T-cell (primary cell): ENCODE results near the gene TOP1. TPM values are rescaled to one million over a fixed set of nuclear protein-coding genes. Genes with fewer than 3 reads are reported as not detected.
A peak's percentile ranks its signal among the peaks of the same experiment; 100 is the strongest.
"Not testable (repeated sequence)": the region's sequence is repeated elsewhere in the genome, so short reads cannot be mapped to it uniquely, and the experiment has no call there.

Experiments
- ATAC-seq, 4 experiments: fragments of 200-7000 bp in 3 of 4; fragments of 150-1000 bp in 1 of 4; cut with Tn5 transposase; replicated peaks in 1 of 4; 1 replicate in 3 of 4; 2 replicates in 1 of 4; pipeline ENCODE4 v1.10.0; 2021; ENCODE audit warnings: moderate library complexity in 3 of 4, mild to moderate bottlenecking in 2 of 4, moderate number of reproducible peaks in 1 of 4
- CTCF ChIA-PET, 2 donors: fragments of 300-600 bp; sonication (Branson Sonifier 250); formaldehyde crosslinking; loops; one replicate each; lab custom pipeline; 2022; ENCODE audit warnings: antibody characterized with exemption in 2 of 2; lab: Charles Lee
- POLR2A ChIA-PET, 2 donors: fragments of 300-600 bp; sonication (Branson Sonifier 250); formaldehyde crosslinking; loops; one replicate each; lab custom pipeline; 2022; ENCODE audit warnings: antibody characterized with exemption in 2 of 2; lab: Charles Lee
- DNase-seq, 35 experiments: peaks; one replicate each; pipeline versions ENCODE4 v3.0.0 to v3.0.0-alpha.2; 2013 to 2023
- H3K27ac ChIP-seq: one replicate; pipeline ENCODE4 v1.5.1; 2013; ENCODE audit warnings: low read length
- H3K27me3 ChIP-seq, 2 experiments: replicated peaks in 1 of 2; 1 replicate in 1 of 2; 2 replicates in 1 of 2; pipeline versions ENCODE4 v1.6.1 to v1.7.0; 2013; ENCODE audit warnings: low read length in 1 of 2, mixed read lengths in 1 of 2; ENCODE audit not compliant: control insufficient read depth in 2 of 2, insufficient read depth in 2 of 2; ENCODE audit errors: extremely low read depth in 1 of 2
- H3K36me3 ChIP-seq, 2 donors: 1 replicate in 1 of 2; 2 replicates in 1 of 2; pipeline versions ENCODE4 v1.6.1 to v1.7.0; 2013; ENCODE audit warnings: low read length in 1 of 2; ENCODE audit not compliant: control insufficient read depth in 2 of 2, insufficient read depth in 1 of 2; ENCODE audit errors: extremely low read depth in 1 of 2
- H3K4me1 ChIP-seq, 2 experiments: 1 replicate in 1 of 2; 2 replicates in 1 of 2; pipeline versions ENCODE4 v1.6.1 to v1.7.0; 2013; ENCODE audit warnings: low read length in 2 of 2, mixed read lengths in 1 of 2; ENCODE audit not compliant: insufficient read depth in 2 of 2, control insufficient read depth in 1 of 2; ENCODE audit errors: extremely low read depth in 1 of 2
- H3K4me3 ChIP-seq, 2 donors: 1 replicate in 1 of 2; 2 replicates in 1 of 2; pipeline versions ENCODE4 v1.5.1 to v1.7.0; 2013; ENCODE audit warnings: mild to moderate bottlenecking in 2 of 2, low read length in 1 of 2, moderate library complexity in 1 of 2; ENCODE audit not compliant: control insufficient read depth in 1 of 2; ENCODE audit errors: extremely low read depth in 1 of 2
- H3K9me3 ChIP-seq: 2 replicates; pipeline ENCODE4 v1.7.0; 2013
- H3K27ac Mint-ChIP-seq, 2 donors: one replicate each; pipeline ENCODE4 v1.8.0; 2020 to 2021; ENCODE audit warnings: mild to moderate bottlenecking in 2 of 2, mixed read lengths in 2 of 2
- H3K27me3 Mint-ChIP-seq, 2 donors: one replicate each; pipeline ENCODE4 v1.8.0; 2021 to 2022; ENCODE audit warnings: mixed read lengths in 2 of 2
- H3K36me3 Mint-ChIP-seq: one replicate; pipeline ENCODE4 v1.8.0; 2021; ENCODE audit warnings: mixed read lengths
- H3K4me1 Mint-ChIP-seq, 3 donors: one replicate each; pipeline ENCODE4 v1.8.0; 2020 to 2022; ENCODE audit warnings: mixed read lengths in 3 of 3, mild to moderate bottlenecking in 1 of 3
- H3K4me3 Mint-ChIP-seq, 3 donors: one replicate each; pipeline ENCODE4 v1.8.0; 2020 to 2022; ENCODE audit warnings: mild to moderate bottlenecking in 3 of 3, mixed read lengths in 3 of 3, moderate library complexity in 3 of 3
- H3K9me3 Mint-ChIP-seq, 3 donors: one replicate each; pipeline ENCODE4 v1.8.0; 2020 to 2022; ENCODE audit warnings: mixed read lengths in 3 of 3
- WGBS: methylation state at CpG from one replicate; pipeline ENCODE4 v1.1.5; 2013; ENCODE audit warnings: missing lambda C conversion rate; ENCODE audit not compliant: insufficient coverage; 5-methylcytosine and 5-hydroxymethylcytosine counted together
- total RNA-seq, 35 experiments: library from RNA in 6 of 35; stranded (reverse) in 6 of 35; fragments of 120-200 nt in 1 of 35; gene quantifications; one replicate each; pipeline versions ENCODE4 v1.2.1 to v1.2.4 and lab custom pipeline; 2013 to 2026

Gene TOP1
- total RNA-seq, 5 donors from 2014 or later (not counting 1 experiment from before 2014, with no cell fraction given): 30.2 to 41.2 (median 38.1) TPM

DNA sequence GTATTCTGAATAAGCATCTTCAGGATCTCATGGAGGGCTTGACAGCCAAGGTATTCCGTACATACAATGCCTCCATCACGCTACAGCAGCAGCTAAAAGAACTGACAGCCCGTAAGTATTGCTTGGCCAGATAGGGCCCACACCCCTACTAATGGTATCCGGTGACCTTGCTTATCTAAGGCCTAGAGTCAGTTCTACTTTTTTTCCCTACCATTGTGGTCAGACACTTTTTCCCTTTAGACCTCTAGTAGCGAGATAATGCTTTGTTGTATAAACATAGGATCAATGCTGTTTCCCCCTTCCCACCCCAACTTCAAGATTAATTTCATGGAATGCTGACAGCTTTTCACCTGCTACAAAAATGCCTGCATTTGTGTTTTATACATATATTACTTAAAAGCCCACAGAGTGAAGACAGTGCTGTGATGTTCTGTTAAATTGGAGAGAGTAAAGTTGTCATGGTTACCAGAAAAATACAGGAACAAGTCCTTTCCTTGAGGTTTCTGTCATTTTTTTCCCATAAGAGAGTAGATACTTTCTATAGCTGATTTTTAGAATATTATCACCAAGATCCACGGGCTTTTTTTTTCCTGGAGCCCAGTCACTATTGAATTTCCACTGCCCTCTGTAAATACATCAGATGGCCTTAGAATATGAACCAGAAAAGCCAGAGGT, 87.8 kb downstream of the TOP1 start:
- 97% methylated on average over 4 of the region's 6 CpGs for WGBS
- Mint-ChIP-seq H3K27ac (peak overlapping the region; percentile 13 to 58), H3K27me3 (no peaks in the 10 kb centered on the region), H3K36me3 (peaks cover 69% of the 10 kb centered on the region), H3K4me3 (no peak overlapping the region), H3K4me1 (peaks cover 0 to 8% (median 2%) of the 10 kb centered on the region in 3 donors), H3K9me3 (no peaks in the 10 kb centered on the region)
- peaks cover 12 to 88% of the 10 kb centered on the region in 2 donors for H3K36me3 ChIP-seq
- DNase-seq: no peak
- no peaks in the 10 kb centered on the region for H3K9me3 ChIP-seq
- no peak for ATAC-seq
- CTCF ChIA-PET: no interaction called here
- H3K27ac ChIP-seq: no peak overlapping the region
- H3K27me3 ChIP-seq: no peaks in the 10 kb centered on the region
- no peak overlapping the region for H3K4me3 ChIP-seq
- H3K4me1 ChIP-seq: peaks cover 0 to 3% of the 10 kb centered on the region in 2 experiments
- POLR2A ChIA-PET: no interaction called here

DNA sequence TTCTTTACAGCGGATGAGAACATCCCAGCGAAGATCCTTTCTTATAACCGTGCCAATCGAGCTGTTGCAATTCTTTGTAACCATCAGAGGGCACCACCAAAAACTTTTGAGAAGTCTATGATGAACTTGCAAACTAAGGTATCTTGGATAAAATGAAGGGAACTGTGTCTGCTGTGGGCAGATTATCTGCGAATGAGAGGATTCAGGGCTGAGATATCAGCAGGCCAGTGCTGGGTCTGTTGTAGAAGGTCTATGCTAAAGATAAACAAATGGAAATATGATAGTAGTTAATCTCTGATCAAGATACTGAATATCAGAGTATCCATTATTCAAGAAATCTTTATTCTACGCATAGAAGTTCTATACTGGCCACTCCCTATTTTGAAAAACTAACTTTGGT, 89.5 kb downstream of the TOP1 start:
- H3K9me3 Mint-ChIP-seq, H3K9me3 ChIP-seq, DNase-seq, ATAC-seq, H3K4me1 ChIP-seq, H3K27ac ChIP-seq, POLR2A ChIA-PET, H3K4me3 Mint-ChIP-seq, H3K27me3 ChIP-seq, H3K4me1 Mint-ChIP-seq, H3K27me3 Mint-ChIP-seq, H3K4me3 ChIP-seq: not testable (repeated sequence)
- peaks cover 68% of the 10 kb centered on the region for H3K36me3 Mint-ChIP-seq
- peaks cover 15 to 92% of the 10 kb centered on the region in 2 donors for H3K36me3 ChIP-seq
- CTCF ChIA-PET: interaction anchor here in 1 of 2 donors (0.5 kb wide), 1 partner anchor 44 kb away, joined by 3 read pairs; no protein-coding TSS in a partner anchor
- H3K27ac Mint-ChIP-seq: peak overlapping the region in 1 of 2 donors; percentile 45
- WGBS: no CpG with 5 or more reads among the region's 6 CpGs

DNA sequence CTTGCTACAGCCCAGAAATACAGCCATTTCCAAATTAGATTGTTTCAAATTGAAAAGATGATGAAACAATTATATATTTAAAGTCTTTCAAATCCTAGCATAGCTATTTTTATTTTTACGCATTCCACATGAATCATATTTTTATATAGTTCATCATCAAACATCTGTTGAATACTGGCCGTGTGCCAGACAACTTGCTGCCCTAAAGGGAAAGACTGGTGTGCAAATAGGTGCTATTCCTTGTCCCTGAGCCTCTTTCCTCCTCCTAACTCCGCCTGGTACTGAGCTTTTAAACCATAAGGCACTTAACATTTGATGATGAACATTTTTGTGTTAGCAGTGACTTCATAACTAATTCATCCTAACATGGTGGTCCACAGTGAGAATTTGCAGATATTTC, 90.0 kb downstream of the TOP1 start:
- Histone ChIP-seq H3K27me3 (no peaks in the 10 kb centered on the region), H3K4me3 (no peak overlapping the region), H3K9me3 (no peaks in the 10 kb centered on the region), H3K4me1 (peaks cover 0 to 3% of the 10 kb centered on the region in 2 experiments), H3K36me3 (peaks cover 15 to 89% of the 10 kb centered on the region in 2 donors), H3K27ac (no peak overlapping the region)
- Mint-ChIP-seq H3K36me3 (peaks cover 68% of the 10 kb centered on the region), H3K4me1 (peaks cover 0 to 10% (median 2%) of the 10 kb centered on the region in 3 donors), H3K27ac (no peak overlapping the region), H3K4me3 (no peak overlapping the region), H3K9me3 (no peaks in the 10 kb centered on the region), H3K27me3 (no peaks in the 10 kb centered on the region)
- ChIA-PET CTCF (interaction anchor here in 1 of 2 donors (0.5 kb wide), 1 partner anchor 45 kb away, joined by 3 read pairs; no protein-coding TSS in a partner anchor), POLR2A (no interaction called here)
- 100% methylated on average over 2 of the region's 3 CpGs for WGBS
- ATAC-seq: no peak
- no peak for DNase-seq

DNA sequence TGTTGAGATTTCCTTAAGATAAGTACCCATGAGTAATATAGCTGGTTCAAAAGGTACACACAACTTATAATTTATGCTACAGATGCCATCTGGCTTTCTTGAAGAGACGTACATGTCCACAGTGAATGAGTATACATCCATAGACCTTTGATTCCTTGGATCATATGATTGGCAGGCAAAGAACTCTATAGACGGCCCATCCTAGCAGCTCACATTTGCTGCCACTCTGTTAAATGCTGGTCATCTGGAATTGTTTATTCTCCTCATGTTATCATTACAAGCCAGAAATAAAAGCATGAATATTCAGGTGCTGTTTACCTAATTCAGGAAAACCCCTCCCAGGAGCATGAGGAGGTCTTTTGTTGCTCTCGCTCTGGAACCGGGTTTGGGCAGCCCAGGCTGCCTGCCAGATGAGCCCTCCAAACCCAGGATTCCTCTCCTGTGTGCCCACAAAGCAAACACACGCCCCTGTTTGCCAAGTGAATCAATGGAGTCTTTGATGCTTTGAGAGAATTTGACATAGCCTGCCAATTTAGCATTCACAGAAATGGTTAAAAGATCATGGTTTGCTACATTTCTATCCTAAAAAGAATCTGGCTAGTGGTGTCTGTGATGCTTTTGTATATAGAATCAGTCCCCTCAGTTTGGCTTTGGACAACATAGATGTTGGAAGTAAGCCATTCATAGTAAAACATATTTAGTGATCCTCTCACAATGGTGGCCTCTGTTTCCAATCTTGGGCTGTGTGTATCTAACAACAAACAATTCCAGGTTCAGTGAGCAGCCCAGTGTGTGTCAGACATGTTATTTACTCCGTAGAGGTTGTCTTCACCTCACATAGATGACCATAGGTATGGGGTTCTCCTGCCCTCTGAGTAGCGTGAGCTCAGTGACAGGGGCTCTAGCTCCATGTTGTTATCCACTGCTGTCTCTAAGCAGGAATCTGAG, 91.3 kb downstream of the TOP1 start:
- no peak overlapping the region for H3K4me3 ChIP-seq
- no peak for ATAC-seq
- H3K27ac Mint-ChIP-seq: peak overlapping the region in 1 of 2 donors; percentile 58
- H3K27ac ChIP-seq: no peak overlapping the region
- 96% methylated on average over 3 of the region's 7 CpGs for WGBS
- H3K27me3 ChIP-seq: no peaks in the 10 kb centered on the region
- H3K4me3 Mint-ChIP-seq: no peak overlapping the region
- no peaks in the 10 kb centered on the region for H3K27me3 Mint-ChIP-seq
- peaks cover 63% of the 10 kb centered on the region for H3K36me3 Mint-ChIP-seq
- H3K4me1 Mint-ChIP-seq: peaks cover 0 to 10% (median 2%) of the 10 kb centered on the region in 3 donors
- H3K36me3 ChIP-seq: peaks cover 15 to 81% of the 10 kb centered on the region in 2 donors
- POLR2A ChIA-PET: no interaction called here
- CTCF ChIA-PET: interaction anchor here in 1 of 2 donors (2.1 kb wide), 1 partner anchor 15 kb away, joined by 6 read pairs; no protein-coding TSS in a partner anchor
- no peaks in the 10 kb centered on the region for H3K9me3 Mint-ChIP-seq
- no peaks in the 10 kb centered on the region for H3K9me3 ChIP-seq
- DNase-seq: no peak
- H3K4me1 ChIP-seq: peaks cover 0 to 3% of the 10 kb centered on the region in 2 experiments

DNA sequence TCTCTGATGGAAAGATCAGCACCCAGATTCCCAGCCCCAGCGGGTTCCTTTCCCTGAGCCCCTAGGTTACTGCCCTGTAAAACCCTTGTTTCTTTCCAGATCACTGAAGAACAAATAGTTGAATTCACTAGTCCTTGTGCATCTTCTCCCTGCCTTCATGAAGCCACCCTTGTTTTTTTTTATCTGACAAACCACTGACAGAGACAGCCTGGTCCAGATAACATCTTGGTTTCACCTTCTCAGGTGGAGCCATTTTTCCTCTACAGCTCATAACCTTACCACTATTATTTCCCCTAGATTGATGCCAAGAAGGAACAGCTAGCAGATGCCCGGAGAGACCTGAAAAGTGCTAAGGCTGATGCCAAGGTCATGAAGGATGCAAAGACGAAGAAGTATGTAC, 92.8 kb downstream of the TOP1 start:
- Histone ChIP-seq H3K4me1 (peaks cover 0 to 3% of the 10 kb centered on the region in 2 experiments), H3K27me3 (no peaks in the 10 kb centered on the region), H3K27ac (no peak overlapping the region), H3K36me3 (peaks cover 15 to 66% of the 10 kb centered on the region in 2 donors), H3K9me3 (no peaks in the 10 kb centered on the region), H3K4me3 (no peak overlapping the region)
- Mint-ChIP-seq H3K4me1 (peaks cover 0 to 10% (median 2%) of the 10 kb centered on the region in 3 donors), H3K36me3 (peaks cover 56% of the 10 kb centered on the region), H3K4me3 (no peak overlapping the region), H3K27ac (peak overlapping the region; percentile 59 to 61), H3K27me3 (no peaks in the 10 kb centered on the region), H3K9me3 (no peaks in the 10 kb centered on the region)
- ATAC-seq (peak in 1 of 4 experiments; percentile 45), DNase-seq (no peak)
- ChIA-PET POLR2A (interaction anchor here in 1 of 2 donors (0.5 kb wide), 1 partner anchor 133 kb away, joined by 11 read pairs; no protein-coding TSS in a partner anchor), CTCF (interaction anchor here (1.1 to 2.1 kb wide), 2 partner anchors 14 kb away, joined by 3 to 6 read pairs; no protein-coding TSS in a partner anchor)
- 100% methylated on average over 2 of the region's 3 CpGs for WGBS

DNA sequence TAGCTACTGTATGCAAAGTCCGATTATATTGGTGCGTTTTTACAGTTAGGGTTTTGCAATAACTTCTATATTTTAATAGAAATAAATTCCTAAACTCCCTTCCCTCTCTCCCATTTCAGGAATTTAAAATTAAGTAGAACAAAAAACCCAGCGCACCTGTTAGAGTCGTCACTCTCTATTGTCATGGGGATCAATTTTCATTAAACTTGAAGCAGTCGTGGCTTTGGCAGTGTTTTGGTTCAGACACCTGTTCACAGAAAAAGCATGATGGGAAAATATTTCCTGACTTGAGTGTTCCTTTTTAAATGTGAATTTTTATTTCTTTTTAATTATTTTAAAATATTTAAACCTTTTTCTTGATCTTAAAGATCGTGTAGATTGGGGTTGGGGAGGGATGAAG, 95.0 kb downstream of the TOP1 start:
- H3K4me1 Mint-ChIP-seq: peaks cover 0 to 10% (median 2%) of the 10 kb centered on the region in 3 donors
- peaks cover 0 to 3% of the 10 kb centered on the region in 2 experiments for H3K4me1 ChIP-seq
- DNase-seq (no peak), ATAC-seq (no peak)
- no peak overlapping the region for H3K4me3 ChIP-seq
- no peak overlapping the region for H3K27ac Mint-ChIP-seq
- ChIA-PET POLR2A (interaction anchor here in 1 of 2 donors (0.6 kb wide), 1 partner anchor 160 kb away, joined by 3 read pairs; no protein-coding TSS in a partner anchor), CTCF (no interaction called here)
- no peak overlapping the region for H3K4me3 Mint-ChIP-seq
- WGBS: 94% methylated on average over 3 of the region's 6 CpGs
- H3K9me3 Mint-ChIP-seq: no peaks in the 10 kb centered on the region
- peaks cover 15 to 47% of the 10 kb centered on the region in 2 donors for H3K36me3 ChIP-seq
- H3K27me3 Mint-ChIP-seq: no peaks in the 10 kb centered on the region
- H3K27ac ChIP-seq: no peak overlapping the region
- H3K9me3 ChIP-seq: no peaks in the 10 kb centered on the region
- H3K27me3 ChIP-seq: no peaks in the 10 kb centered on the region
- H3K36me3 Mint-ChIP-seq: peaks cover 44% of the 10 kb centered on the region
